Measurements from ENCODE around the gene APBA1. TPM values are rescaled to one million over a fixed set of nuclear protein-coding genes. Genes with fewer than 3 reads are reported as not detected.

Gene APBA1
- polyA plus RNA-seq, 2 donors, result 0.82 to 1.3 TPM

- peaks cover 0 to 3% of the 10 kb centered on the region in 2 donors for H3K4me1 ChIP-seq (ENCODE audit: control insufficient read depth in 2 of 2, insufficient read depth in 2 of 2, low read length in 1 of 2)
- no peaks in the 10 kb centered on the region for H3K36me3 ChIP-seq (ENCODE audit: control insufficient read depth in 2 of 2, insufficient read depth in 2 of 2, low read length in 1 of 2)
- no peak overlapping the region for H3K27ac ChIP-seq (ENCODE audit: low read depth in 2 of 2, low read length in 1 of 2)
- WGBS, 2 donors, result 39 to 51% methylated on average over 6 of the region's 6 CpGs
- H3K4me3 ChIP-seq (ENCODE audit: low read depth in 1 of 2, low read length in 2 of 2), result no peak overlapping the region
- no peaks in the 10 kb centered on the region for H3K9me3 ChIP-seq (ENCODE audit: control insufficient read depth in 2 of 2, insufficient read depth in 1 of 2, low read depth in 1 of 2, low read length in 1 of 2)
- H3K27me3 ChIP-seq (ENCODE audit: control insufficient read depth in 1 of 2, insufficient read depth in 2 of 2, low read length in 2 of 2), result no peaks in the 10 kb centered on the region
Measured at GRCh38 chr9:69476016-69476415, 196.2 kb downstream of the APBA1 start.

- WGBS, 2 donors, result 68 to 70% methylated on average over 4 of the region's 4 CpGs
- Histone ChIP-seq H3K36me3 (ENCODE audit: control insufficient read depth in 2 of 2, insufficient read depth in 2 of 2, low read length in 1 of 2) (no peaks in the 10 kb centered on the region), H3K27ac (ENCODE audit: low read depth in 2 of 2, low read length in 1 of 2) (no peak overlapping the region), H3K27me3 (ENCODE audit: control insufficient read depth in 1 of 2, insufficient read depth in 2 of 2, low read length in 2 of 2) (no peaks in the 10 kb centered on the region), H3K9me3 (ENCODE audit: control insufficient read depth in 2 of 2, insufficient read depth in 1 of 2, low read depth in 1 of 2, low read length in 1 of 2) (no peaks in the 10 kb centered on the region), H3K4me3 (ENCODE audit: low read depth in 1 of 2, low read length in 2 of 2) (no peak overlapping the region), H3K4me1 (ENCODE audit: control insufficient read depth in 2 of 2, insufficient read depth in 2 of 2, low read length in 1 of 2) (peaks cover 0 to 3% of the 10 kb centered on the region in 2 donors)
Measured at GRCh38 chr9:69474821-69475220, 197.3 kb downstream of the APBA1 start.

- no peak overlapping the region for H3K27ac ChIP-seq (ENCODE audit: low read depth in 2 of 2, low read length in 1 of 2)
- H3K9me3 ChIP-seq (ENCODE audit: control insufficient read depth in 2 of 2, insufficient read depth in 1 of 2, low read depth in 1 of 2, low read length in 1 of 2), result no peaks in the 10 kb centered on the region
- WGBS, 2 donors, result 77 to 82% methylated on average over 2 of the region's 2 CpGs
- H3K4me3 ChIP-seq (ENCODE audit: low read depth in 1 of 2, low read length in 2 of 2), result no peak overlapping the region
- peaks cover 0 to 3% of the 10 kb centered on the region in 2 donors for H3K4me1 ChIP-seq (ENCODE audit: control insufficient read depth in 2 of 2, insufficient read depth in 2 of 2, low read length in 1 of 2)
- H3K27me3 ChIP-seq (ENCODE audit: control insufficient read depth in 1 of 2, insufficient read depth in 2 of 2, low read length in 2 of 2), result no peaks in the 10 kb centered on the region
- no peaks in the 10 kb centered on the region for H3K36me3 ChIP-seq (ENCODE audit: control insufficient read depth in 2 of 2, insufficient read depth in 2 of 2, low read length in 1 of 2)
Measured at GRCh38 chr9:69472101-69472620, 200.0 kb downstream of the APBA1 start.

- H3K4me3 ChIP-seq (ENCODE audit: low read depth in 1 of 2, low read length in 2 of 2), result no peak overlapping the region
- H3K9me3 ChIP-seq (ENCODE audit: control insufficient read depth in 2 of 2, insufficient read depth in 1 of 2, low read depth in 1 of 2, low read length in 1 of 2), result no peaks in the 10 kb centered on the region
- peaks cover 0 to under 1% of the 10 kb centered on the region in 2 donors for H3K4me1 ChIP-seq (ENCODE audit: control insufficient read depth in 2 of 2, insufficient read depth in 2 of 2, low read length in 1 of 2)
- H3K27me3 ChIP-seq (ENCODE audit: control insufficient read depth in 1 of 2, insufficient read depth in 2 of 2, low read length in 2 of 2), result no peaks in the 10 kb centered on the region
- 44 to 59% methylated on average over 2 of the region's 2 CpGs for WGBS, 2 donors
- H3K36me3 ChIP-seq (ENCODE audit: control insufficient read depth in 2 of 2, insufficient read depth in 2 of 2, low read length in 1 of 2), result no peaks in the 10 kb centered on the region
- no peak overlapping the region for H3K27ac ChIP-seq (ENCODE audit: low read depth in 2 of 2, low read length in 1 of 2)
Measured at GRCh38 chr9:69471433-69471832, 200.7 kb downstream of the APBA1 start.

GRCh38 chr9:69470186-69470977, 201.8 kb downstream of the APBA1 start:
- Histone ChIP-seq H3K27ac (ENCODE audit: low read depth in 2 of 2, low read length in 1 of 2) (no peak overlapping the region), H3K4me1 (ENCODE audit: control insufficient read depth in 2 of 2, insufficient read depth in 2 of 2, low read length in 1 of 2) (peaks cover 0 to 6% of the 10 kb centered on the region in 2 donors), H3K9me3 (ENCODE audit: control insufficient read depth in 2 of 2, insufficient read depth in 1 of 2, low read depth in 1 of 2, low read length in 1 of 2) (no peaks in the 10 kb centered on the region), H3K36me3 (ENCODE audit: control insufficient read depth in 2 of 2, insufficient read depth in 2 of 2, low read length in 1 of 2) (no peaks in the 10 kb centered on the region), H3K27me3 (ENCODE audit: control insufficient read depth in 1 of 2, insufficient read depth in 2 of 2, low read length in 2 of 2) (no peaks in the 10 kb centered on the region), H3K4me3 (ENCODE audit: low read depth in 1 of 2, low read length in 2 of 2) (no peak overlapping the region)
- WGBS, 2 donors, result 73 to 90% methylated on average over 9 of the region's 9 CpGs

- no peak overlapping the region for H3K27ac ChIP-seq (ENCODE audit: low read depth in 2 of 2, low read length in 1 of 2)
- H3K36me3 ChIP-seq (ENCODE audit: control insufficient read depth in 2 of 2, insufficient read depth in 2 of 2, low read length in 1 of 2), result no peaks in the 10 kb centered on the region
- H3K4me3 ChIP-seq (ENCODE audit: low read depth in 1 of 2, low read length in 2 of 2), result no peak overlapping the region
- peaks cover 0 to 6% of the 10 kb centered on the region in 2 donors for H3K4me1 ChIP-seq (ENCODE audit: control insufficient read depth in 2 of 2, insufficient read depth in 2 of 2, low read length in 1 of 2)
- H3K27me3 ChIP-seq (ENCODE audit: control insufficient read depth in 1 of 2, insufficient read depth in 2 of 2, low read length in 2 of 2), result no peaks in the 10 kb centered on the region
- H3K9me3 ChIP-seq (ENCODE audit: control insufficient read depth in 2 of 2, insufficient read depth in 1 of 2, low read depth in 1 of 2, low read length in 1 of 2), result no peaks in the 10 kb centered on the region
Measured at GRCh38 chr9:69469136-69469535, 203.0 kb downstream of the APBA1 start.

GRCh38 chr9:69468380-69468779, 203.8 kb downstream of the APBA1 start:
- no peak overlapping the region for H3K27ac ChIP-seq (ENCODE audit: low read depth in 2 of 2, low read length in 1 of 2)
- peaks cover 0 to 6% of the 10 kb centered on the region in 2 donors for H3K4me1 ChIP-seq (ENCODE audit: control insufficient read depth in 2 of 2, insufficient read depth in 2 of 2, low read length in 1 of 2)
- no peaks in the 10 kb centered on the region for H3K27me3 ChIP-seq (ENCODE audit: control insufficient read depth in 1 of 2, insufficient read depth in 2 of 2, low read length in 2 of 2)
- no peaks in the 10 kb centered on the region for H3K36me3 ChIP-seq (ENCODE audit: control insufficient read depth in 2 of 2, insufficient read depth in 2 of 2, low read length in 1 of 2)
- WGBS, 2 donors, result 75 to 89% methylated on average over 1 of the region's 1 CpG
- H3K9me3 ChIP-seq (ENCODE audit: control insufficient read depth in 2 of 2, insufficient read depth in 1 of 2, low read depth in 1 of 2, low read length in 1 of 2), result no peaks in the 10 kb centered on the region
- H3K4me3 ChIP-seq (ENCODE audit: low read depth in 1 of 2, low read length in 2 of 2), result no peak overlapping the region

GRCh38 chr9:69466151-69466550, 206.0 kb downstream of the APBA1 start:
- Histone ChIP-seq H3K4me1 (ENCODE audit: control insufficient read depth in 2 of 2, insufficient read depth in 2 of 2, low read length in 1 of 2) (peaks cover 0 to 6% of the 10 kb centered on the region in 2 donors), H3K36me3 (ENCODE audit: control insufficient read depth in 2 of 2, insufficient read depth in 2 of 2, low read length in 1 of 2) (no peaks in the 10 kb centered on the region), H3K4me3 (ENCODE audit: low read depth in 1 of 2, low read length in 2 of 2) (no peak overlapping the region), H3K27ac (ENCODE audit: low read depth in 2 of 2, low read length in 1 of 2) (no peak overlapping the region), H3K9me3 (ENCODE audit: control insufficient read depth in 2 of 2, insufficient read depth in 1 of 2, low read depth in 1 of 2, low read length in 1 of 2) (no peaks in the 10 kb centered on the region), H3K27me3 (ENCODE audit: control insufficient read depth in 1 of 2, insufficient read depth in 2 of 2, low read length in 2 of 2) (no peaks in the 10 kb centered on the region)
- WGBS, 2 donors, result 89 to 92% methylated on average over 8 of the region's 8 CpGs

- Histone ChIP-seq H3K27ac (ENCODE audit: low read depth in 2 of 2, low read length in 1 of 2) (no peak overlapping the region), H3K36me3 (ENCODE audit: control insufficient read depth in 2 of 2, insufficient read depth in 2 of 2, low read length in 1 of 2) (no peaks in the 10 kb centered on the region), H3K9me3 (ENCODE audit: control insufficient read depth in 2 of 2, insufficient read depth in 1 of 2, low read depth in 1 of 2, low read length in 1 of 2) (no peaks in the 10 kb centered on the region), H3K27me3 (ENCODE audit: control insufficient read depth in 1 of 2, insufficient read depth in 2 of 2, low read length in 2 of 2) (no peaks in the 10 kb centered on the region), H3K4me3 (ENCODE audit: low read depth in 1 of 2, low read length in 2 of 2) (no peak overlapping the region), H3K4me1 (ENCODE audit: control insufficient read depth in 2 of 2, insufficient read depth in 2 of 2, low read length in 1 of 2) (peaks cover 0 to 6% of the 10 kb centered on the region in 2 donors)
- WGBS, 2 donors, result 42 to 54% methylated on average over 3 of the region's 3 CpGs
Measured at GRCh38 chr9:69465473-69465872, 206.7 kb downstream of the APBA1 start.
